ENCODE data around the gene ZNF571.

The ZNF571 gene

DNA sequence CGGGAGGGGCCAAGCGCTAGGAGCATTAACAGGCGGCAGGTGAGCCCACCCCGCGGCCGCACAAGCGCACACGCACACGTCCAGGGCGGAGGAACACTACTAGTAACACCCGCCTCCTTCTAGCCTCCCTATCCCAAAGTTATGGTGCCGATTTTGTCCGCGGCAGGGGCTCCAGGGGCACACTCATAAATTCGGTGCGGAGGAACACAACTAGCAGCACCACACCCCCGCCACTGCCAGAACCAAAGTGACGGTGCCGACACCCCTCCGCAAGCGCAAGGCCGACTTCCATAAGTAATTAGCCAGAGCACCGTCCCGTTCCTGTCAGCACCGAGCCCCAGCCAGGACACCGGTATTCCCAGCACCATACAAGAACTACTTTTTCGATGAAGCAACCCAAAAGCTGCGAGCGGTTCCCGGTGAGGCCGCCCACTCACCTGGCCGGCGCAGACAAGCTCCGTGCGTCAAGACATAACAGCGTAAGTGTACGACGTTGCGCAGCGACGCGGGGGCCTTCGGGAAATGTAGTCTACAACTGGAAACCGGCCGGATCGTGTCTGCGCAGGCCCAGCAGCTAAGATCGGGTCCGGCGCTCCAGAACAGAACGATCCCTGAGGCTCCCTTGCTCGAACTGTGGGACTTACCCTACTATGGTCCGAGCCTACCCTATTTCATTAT, at the start of gene ZNF571, which contains the start of gene ZNF540:
Gene ZNF571, minus strand, starts transcription at position 489 of the 678 bp plus-strand sequence. CDS start 8,116 bp downstream, outside the sequence.
Gene ZNF540, plus strand, starts transcription at position 573 of the 678 bp plus-strand sequence. CDS start 3,572 bp downstream, outside the sequence.
- Histone ChIP-seq H3K36me3 (ENCODE audit: control insufficient read depth in 5 of 5, insufficient read depth in 5 of 5, low read length in 5 of 5) (peaks cover under 1 to 15% (median 9%) of the 10 kb centered on the region in 5 donors), H3K27me3 (ENCODE audit: control insufficient read depth in 5 of 5, insufficient read depth in 4 of 5, low read length in 5 of 5) (no peaks in the 10 kb centered on the region), H3K9me3 (ENCODE audit: control insufficient read depth in 5 of 5, low read length in 5 of 5) (peaks cover under 1 to 12% (median 10%) of the 10 kb centered on the region in 5 donors), H3K9ac (ENCODE audit: low read length in 5 of 5) (peak within 1 kb of the TSS; percentile 83 to 94 (median 87)), H3K27ac (ENCODE audit: low read depth, low read length) (peak within 1 kb of the TSS; percentile 84), H3K4me1 (ENCODE audit: control insufficient read depth in 5 of 5, insufficient read depth in 5 of 5, low read length in 5 of 5) (peaks cover 7 to 22% (median 16%) of the 10 kb centered on the region in 5 donors), H3K4me3 (ENCODE audit: low read depth in 1 of 5, low read length in 5 of 5) (peak within 1 kb of the TSS; percentile 95 to 99 (median 97))

DNA sequence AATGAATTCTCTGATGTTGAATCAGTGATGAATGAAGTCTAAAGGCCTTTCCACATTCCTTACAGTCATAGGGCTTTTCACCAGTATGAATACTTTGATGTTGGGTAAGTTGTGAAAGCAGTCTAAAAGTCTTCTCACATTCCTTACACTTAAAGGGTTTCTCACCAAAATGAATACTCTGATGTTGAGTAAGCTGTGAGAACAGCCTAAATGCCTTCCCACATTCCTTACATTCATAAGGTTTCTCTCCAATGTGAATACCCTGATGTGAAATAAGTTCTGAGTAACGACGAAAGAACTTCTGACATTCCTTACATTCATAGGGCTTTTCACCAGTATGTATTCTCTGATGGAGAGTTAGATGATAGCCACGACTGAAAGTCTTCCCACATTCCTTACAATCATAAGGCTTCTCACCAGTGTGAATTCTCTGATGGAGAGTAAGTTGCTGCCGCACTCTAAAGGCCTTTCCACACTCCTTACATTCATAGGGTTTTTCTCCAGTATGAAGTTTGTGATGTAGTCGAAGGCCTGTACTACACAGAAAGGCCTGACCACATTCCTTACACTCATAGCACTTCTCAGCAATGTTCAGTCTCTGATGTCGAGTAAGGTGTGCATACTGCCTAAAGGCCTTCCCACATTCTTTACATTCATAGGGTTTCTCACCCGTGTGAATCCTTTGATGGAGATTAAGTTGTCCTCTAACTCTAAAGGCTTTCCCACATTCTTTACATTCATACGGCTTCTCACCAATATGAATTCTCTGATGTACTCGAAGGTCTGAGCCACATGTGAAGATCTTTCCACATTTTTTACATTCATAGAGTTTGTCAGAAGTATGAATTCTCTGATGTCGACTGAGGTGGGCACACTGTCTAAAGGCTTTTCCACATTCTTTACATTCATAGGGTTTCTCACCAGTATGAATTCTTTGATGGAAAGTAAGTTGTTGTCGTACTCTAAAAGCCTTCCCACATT, 40.8 kb upstream of the ZNF571 start:
- no peak overlapping the region for H3K27ac ChIP-seq (ENCODE audit: low read depth, low read length)
- H3K9me3 ChIP-seq (ENCODE audit: control insufficient read depth in 5 of 5, low read length in 5 of 5): peaks cover 67 to 94% (median 82%) of the 10 kb centered on the region in 5 donors
- no peak overlapping the region for H3K9ac ChIP-seq (ENCODE audit: low read length in 5 of 5)
- peaks cover 0 to 2% (median 0%) of the 10 kb centered on the region in 5 donors for H3K4me1 ChIP-seq (ENCODE audit: control insufficient read depth in 5 of 5, insufficient read depth in 5 of 5, low read length in 5 of 5)
- peak overlapping the region; percentile 38 to 61 (median 49) for H3K4me3 ChIP-seq (ENCODE audit: low read depth in 1 of 5, low read length in 5 of 5)
- H3K36me3 ChIP-seq (ENCODE audit: control insufficient read depth in 5 of 5, insufficient read depth in 5 of 5, low read length in 5 of 5): peaks cover 17 to 46% (median 38%) of the 10 kb centered on the region in 5 donors
- H3K27me3 ChIP-seq (ENCODE audit: control insufficient read depth in 5 of 5, insufficient read depth in 4 of 5, low read length in 5 of 5): no peaks in the 10 kb centered on the region

DNA sequence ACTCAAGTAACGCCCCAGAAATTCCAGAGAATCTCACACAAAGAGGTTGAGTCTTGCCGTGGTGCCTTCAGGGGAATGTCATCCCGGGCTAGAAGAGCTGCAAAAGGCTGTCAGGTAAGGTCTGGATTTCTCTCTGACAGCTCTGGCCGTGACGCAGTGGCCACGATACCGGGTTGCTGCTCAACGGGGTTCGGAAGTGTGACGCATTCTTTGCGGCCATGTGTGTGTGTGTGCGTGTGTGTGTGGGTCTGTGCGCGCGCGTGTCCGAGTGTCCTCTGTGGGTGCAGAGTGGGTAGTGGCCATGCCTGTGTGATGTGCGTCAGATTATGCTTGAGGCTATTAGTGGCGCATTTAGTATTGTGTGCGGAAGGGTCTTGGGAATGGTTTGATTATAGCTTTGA, 390 bp upstream of the ZNF571 start:
- Histone ChIP-seq H3K27me3 (ENCODE audit: control insufficient read depth in 5 of 5, insufficient read depth in 4 of 5, low read length in 5 of 5) (no peaks in the 10 kb centered on the region), H3K27ac (ENCODE audit: low read depth, low read length) (peak overlapping the region; percentile 84), H3K36me3 (ENCODE audit: control insufficient read depth in 5 of 5, insufficient read depth in 5 of 5, low read length in 5 of 5) (peaks cover 5 to 20% (median 14%) of the 10 kb centered on the region in 5 donors), H3K9me3 (ENCODE audit: control insufficient read depth in 5 of 5, low read length in 5 of 5) (peaks cover 0 to 13% (median 11%) of the 10 kb centered on the region in 5 donors), H3K4me3 (ENCODE audit: low read depth in 1 of 5, low read length in 5 of 5) (peak overlapping the region; percentile 95 to 99 (median 97)), H3K9ac (ENCODE audit: low read length in 5 of 5) (peak overlapping the region; percentile 83 to 94 (median 87)), H3K4me1 (ENCODE audit: control insufficient read depth in 5 of 5, insufficient read depth in 5 of 5, low read length in 5 of 5) (peaks cover 7 to 22% (median 16%) of the 10 kb centered on the region in 5 donors)

DNA sequence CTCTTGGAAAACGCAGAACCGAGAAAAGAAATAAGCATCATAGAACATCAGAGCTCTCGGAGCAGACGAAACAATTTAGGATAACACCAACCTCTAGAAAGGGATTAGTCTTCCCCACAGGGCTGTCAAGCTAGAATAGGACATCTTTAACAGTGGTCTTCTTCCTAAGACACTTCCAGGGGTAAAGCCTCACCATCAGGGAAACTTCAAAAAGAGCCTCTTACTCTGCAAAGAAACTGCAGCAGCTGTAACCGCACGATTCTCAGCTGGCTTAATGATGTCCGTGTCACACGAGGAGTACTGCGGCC, 642 bp downstream of the ZNF571 start:
- Histone ChIP-seq H3K36me3 (ENCODE audit: control insufficient read depth in 5 of 5, insufficient read depth in 5 of 5, low read length in 5 of 5) (peaks cover 0 to 11% (median 6%) of the 10 kb centered on the region in 5 donors), H3K27ac (ENCODE audit: low read depth, low read length) (peak overlapping the region; percentile 84), H3K4me1 (ENCODE audit: control insufficient read depth in 5 of 5, insufficient read depth in 5 of 5, low read length in 5 of 5) (peaks cover 7 to 22% (median 16%) of the 10 kb centered on the region in 5 donors), H3K9me3 (ENCODE audit: control insufficient read depth in 5 of 5, low read length in 5 of 5) (peaks cover 2 to 12% (median 11%) of the 10 kb centered on the region in 5 donors), H3K27me3 (ENCODE audit: control insufficient read depth in 5 of 5, insufficient read depth in 4 of 5, low read length in 5 of 5) (no peaks in the 10 kb centered on the region), H3K9ac (ENCODE audit: low read length in 5 of 5) (peak overlapping the region; percentile 73 to 94 (median 86)), H3K4me3 (ENCODE audit: low read depth in 1 of 5, low read length in 5 of 5) (peak overlapping the region; percentile 95 to 99 (median 97))

DNA sequence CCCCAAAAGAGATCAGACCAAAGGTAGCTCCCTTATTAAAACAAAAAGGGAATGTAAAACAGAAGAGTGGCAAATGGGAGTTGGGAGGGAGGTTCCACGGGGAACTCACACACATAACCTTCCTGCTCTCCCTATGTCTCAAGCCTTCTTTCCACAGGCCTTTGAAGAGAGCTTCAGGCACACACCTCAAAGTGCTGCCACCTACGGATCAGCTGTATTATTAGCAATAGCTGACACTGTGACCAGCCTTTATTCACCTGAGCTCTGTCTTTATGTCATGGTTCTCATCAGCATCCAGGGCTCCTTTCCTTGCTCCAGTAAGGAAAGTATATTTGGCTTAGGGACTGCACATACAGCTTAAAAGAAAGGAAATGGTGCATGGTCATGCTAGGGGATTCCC, 11.3 kb downstream of the ZNF571 start:
- Histone ChIP-seq H3K9ac (ENCODE audit: low read length in 5 of 5) (no peak overlapping the region), H3K27me3 (ENCODE audit: control insufficient read depth in 5 of 5, insufficient read depth in 4 of 5, low read length in 5 of 5) (no peaks in the 10 kb centered on the region), H3K27ac (ENCODE audit: low read depth, low read length) (no peak overlapping the region), H3K9me3 (ENCODE audit: control insufficient read depth in 5 of 5, low read length in 5 of 5) (peaks cover 62 to 89% (median 82%) of the 10 kb centered on the region in 5 donors), H3K36me3 (ENCODE audit: control insufficient read depth in 5 of 5, insufficient read depth in 5 of 5, low read length in 5 of 5) (peaks cover 57 to 77% (median 64%) of the 10 kb centered on the region in 5 donors), H3K4me1 (ENCODE audit: control insufficient read depth in 5 of 5, insufficient read depth in 5 of 5, low read length in 5 of 5) (no peaks in the 10 kb centered on the region), H3K4me3 (ENCODE audit: low read depth in 1 of 5, low read length in 5 of 5) (peak overlapping the region; percentile 9 to 54 (median 36))

DNA sequence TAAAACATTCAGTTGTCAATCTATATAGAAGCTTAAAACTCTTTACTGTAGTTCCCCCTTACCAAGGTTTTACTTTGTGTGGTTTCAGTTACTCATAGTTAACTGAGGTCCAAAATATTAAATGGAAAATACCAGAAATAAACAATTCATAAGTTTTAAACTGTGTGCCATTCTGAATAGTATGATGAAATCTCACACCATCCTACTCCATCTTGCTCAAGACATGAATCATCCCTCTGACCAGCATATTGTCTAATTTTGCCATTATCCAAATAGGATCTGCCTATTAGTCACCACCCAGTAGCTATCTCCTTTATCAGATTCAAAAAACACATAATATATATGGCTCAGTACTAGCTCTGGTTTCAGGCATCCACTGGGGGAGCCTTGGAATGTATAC, 22.4 kb downstream of the ZNF571 start:
- no peak overlapping the region for H3K27ac ChIP-seq (ENCODE audit: low read depth, low read length)
- peaks cover 5 to 51% (median 48%) of the 10 kb centered on the region in 5 donors for H3K9me3 ChIP-seq (ENCODE audit: control insufficient read depth in 5 of 5, low read length in 5 of 5)
- no peak overlapping the region for H3K4me3 ChIP-seq (ENCODE audit: low read depth in 1 of 5, low read length in 5 of 5)
- no peaks in the 10 kb centered on the region for H3K27me3 ChIP-seq (ENCODE audit: control insufficient read depth in 5 of 5, insufficient read depth in 4 of 5, low read length in 5 of 5)
- H3K4me1 ChIP-seq (ENCODE audit: control insufficient read depth in 5 of 5, insufficient read depth in 5 of 5, low read length in 5 of 5): no peaks in the 10 kb centered on the region
- H3K36me3 ChIP-seq (ENCODE audit: control insufficient read depth in 5 of 5, insufficient read depth in 5 of 5, low read length in 5 of 5): peaks cover 9 to 33% (median 14%) of the 10 kb centered on the region in 5 donors
- H3K9ac ChIP-seq (ENCODE audit: low read length in 5 of 5): no peak overlapping the region

DNA sequence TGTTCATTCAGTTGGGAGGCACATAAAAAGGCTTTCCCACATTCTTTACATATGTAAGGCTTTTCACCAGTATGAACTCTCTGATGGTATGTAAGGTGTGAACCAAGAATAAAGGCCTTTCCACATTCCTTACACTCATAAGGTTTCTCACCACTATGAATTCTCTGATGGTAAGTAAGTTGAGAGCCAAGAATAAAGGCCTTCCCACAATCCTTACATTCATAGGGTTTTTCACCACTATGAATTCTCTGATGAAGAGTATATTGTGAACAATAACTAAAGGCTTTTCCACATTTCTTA, 29.3 kb downstream of the ZNF571 start:
- no peak overlapping the region for H3K9ac ChIP-seq (ENCODE audit: low read length in 5 of 5)
- no peaks in the 10 kb centered on the region for H3K4me1 ChIP-seq (ENCODE audit: control insufficient read depth in 5 of 5, insufficient read depth in 5 of 5, low read length in 5 of 5)
- H3K27me3 ChIP-seq (ENCODE audit: control insufficient read depth in 5 of 5, insufficient read depth in 4 of 5, low read length in 5 of 5): no peaks in the 10 kb centered on the region
- H3K27ac ChIP-seq (ENCODE audit: low read depth, low read length): no peak overlapping the region
- peaks cover 17 to 55% (median 26%) of the 10 kb centered on the region in 5 donors for H3K36me3 ChIP-seq (ENCODE audit: control insufficient read depth in 5 of 5, insufficient read depth in 5 of 5, low read length in 5 of 5)
- H3K4me3 ChIP-seq (ENCODE audit: low read depth in 1 of 5, low read length in 5 of 5): peak overlapping the region; percentile 25 to 61 (median 47)
- H3K9me3 ChIP-seq (ENCODE audit: control insufficient read depth in 5 of 5, low read length in 5 of 5): peaks cover 38 to 98% (median 92%) of the 10 kb centered on the region in 5 donors

DNA sequence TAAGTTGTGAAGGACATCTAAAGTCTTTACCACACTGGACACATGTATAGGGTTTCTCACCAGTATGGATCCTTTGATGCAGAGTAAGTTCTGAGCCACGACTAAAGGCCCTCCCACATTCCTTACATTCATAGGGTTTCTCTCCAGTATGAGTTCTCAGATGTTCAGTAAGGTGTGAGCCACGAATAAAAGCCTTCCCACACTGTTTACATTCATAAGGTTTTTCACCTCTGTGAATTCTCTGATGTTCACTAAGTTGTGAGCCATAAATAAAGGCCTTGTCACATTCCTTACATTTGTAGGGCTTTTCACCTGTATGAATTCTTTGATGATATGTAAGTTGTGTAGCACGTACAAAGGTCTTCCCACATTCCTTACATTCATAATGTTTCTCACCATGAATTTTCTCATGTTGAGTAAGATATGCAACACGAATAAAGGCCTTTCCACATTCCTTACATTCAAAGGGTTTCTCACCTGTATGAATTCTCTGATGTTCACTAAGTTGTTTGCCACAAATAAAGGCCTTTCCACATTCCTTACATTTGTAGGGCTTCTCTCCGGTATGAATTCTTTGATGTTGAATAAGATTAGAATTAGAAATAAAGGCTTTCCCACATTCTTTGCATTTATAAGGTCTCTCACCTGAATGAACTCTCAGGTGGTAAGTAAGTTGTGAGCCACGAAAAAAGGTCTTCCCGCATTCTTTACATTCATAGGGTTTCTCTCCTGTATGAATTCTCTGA, 29.8 kb downstream of the ZNF571 start:
- H3K9me3 ChIP-seq (ENCODE audit: control insufficient read depth in 5 of 5, low read length in 5 of 5): peaks cover 40 to 98% (median 87%) of the 10 kb centered on the region in 5 donors
- H3K36me3 ChIP-seq (ENCODE audit: control insufficient read depth in 5 of 5, insufficient read depth in 5 of 5, low read length in 5 of 5): peaks cover 13 to 50% (median 23%) of the 10 kb centered on the region in 5 donors
- H3K4me1 ChIP-seq (ENCODE audit: control insufficient read depth in 5 of 5, insufficient read depth in 5 of 5, low read length in 5 of 5): no peaks in the 10 kb centered on the region
- H3K4me3 ChIP-seq (ENCODE audit: low read depth in 1 of 5, low read length in 5 of 5): peak overlapping the region; percentile 31 to 61 (median 47)
- no peak overlapping the region for H3K27ac ChIP-seq (ENCODE audit: low read depth, low read length)
- no peaks in the 10 kb centered on the region for H3K27me3 ChIP-seq (ENCODE audit: control insufficient read depth in 5 of 5, insufficient read depth in 4 of 5, low read length in 5 of 5)
- H3K9ac ChIP-seq (ENCODE audit: low read length in 5 of 5): no peak overlapping the region

DNA sequence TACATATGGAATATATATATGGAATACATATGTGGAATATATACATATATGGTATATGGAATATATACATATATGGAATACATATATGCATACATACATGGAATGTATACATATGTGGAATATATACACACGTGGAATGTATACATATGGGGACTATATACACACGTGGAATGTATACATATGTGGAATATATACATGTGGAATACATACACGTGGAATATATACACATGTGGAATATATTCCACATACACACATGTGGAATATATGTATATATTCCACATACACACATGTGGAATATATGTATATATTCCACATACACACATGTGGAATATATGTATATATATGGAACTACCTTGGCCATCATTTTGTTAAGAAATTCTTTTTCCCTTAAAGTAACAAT, 31.1 kb downstream of the ZNF571 start:
- H3K4me1 ChIP-seq (ENCODE audit: control insufficient read depth in 5 of 5, insufficient read depth in 5 of 5, low read length in 5 of 5): no peaks in the 10 kb centered on the region
- peaks cover 53 to 99% (median 89%) of the 10 kb centered on the region in 5 donors for H3K9me3 ChIP-seq (ENCODE audit: control insufficient read depth in 5 of 5, low read length in 5 of 5)
- no peaks in the 10 kb centered on the region for H3K27me3 ChIP-seq (ENCODE audit: control insufficient read depth in 5 of 5, insufficient read depth in 4 of 5, low read length in 5 of 5)
- H3K27ac ChIP-seq (ENCODE audit: low read depth, low read length): no peak overlapping the region
- peaks cover 13 to 48% (median 26%) of the 10 kb centered on the region in 5 donors for H3K36me3 ChIP-seq (ENCODE audit: control insufficient read depth in 5 of 5, insufficient read depth in 5 of 5, low read length in 5 of 5)
- H3K4me3 ChIP-seq (ENCODE audit: low read depth in 1 of 5, low read length in 5 of 5): peak overlapping the region; percentile 5 to 61 (median 51)
- no peak overlapping the region for H3K9ac ChIP-seq (ENCODE audit: low read length in 5 of 5)
